OCI-LY3 (cell line): ENCODE results near the gene FDXR.
A peak's percentile ranks its signal among the peaks of the same experiment; 100 is the strongest.
"Not testable (repeated sequence)": the region's sequence is repeated elsewhere in the genome, so short reads cannot be mapped to it uniquely, and the experiment has no call there.

Experiments used
- H2AFZ ChIP-seq: fragments of 200-600, 300-600 bp; shearing (Covaris generic); 2 replicates; pipeline ENCODE4 v1.6.0; 2014; ENCODE audit warnings: antibody characterized with exemption, low read depth, low read length
- H3K27ac ChIP-seq: fragments of 200-600, 300-600 bp; sonication (generic); 2 replicates; pipeline ENCODE4 v1.5.1; 2014; ENCODE audit warnings: mild to moderate bottlenecking, low read length, moderate library complexity, mixed read lengths
- H3K27me3 ChIP-seq: fragments of 200-600, 300-600 bp; sonication (generic); 2 replicates; pipeline ENCODE4 v1.6.1; 2014; ENCODE audit warnings: low read depth, low read length, mixed read lengths
- H3K36me3 ChIP-seq: fragments of 200-600, 300-600 bp; sonication (generic); replicated peaks from 2 replicates; pipeline ENCODE3; 2014; ENCODE audit warnings: low read depth, low read length, mixed read lengths
- H3K4me1 ChIP-seq: fragments of 300-600, 200-600 bp; sonication (generic); 2 replicates; pipeline ENCODE4 v1.6.1; 2014; ENCODE audit warnings: low read length, mixed read lengths
- H3K4me2 ChIP-seq: fragments of 200-600, 300-600 bp; sonication (generic); 2 replicates; pipeline ENCODE4 v1.6.1; 2014; ENCODE audit warnings: low read length, mixed read lengths
- H3K4me3 ChIP-seq: fragments of 300-600, 200-600 bp; sonication (generic); 2 replicates; pipeline ENCODE4 v1.5.1; 2014; ENCODE audit warnings: antibody characterized with exemption, mild to moderate bottlenecking, low read length, moderate library complexity
- H3K79me2 ChIP-seq: fragments of 300-600, 200-600 bp; shearing (Covaris generic); 2 replicates; pipeline ENCODE4 v1.6.1; 2014; ENCODE audit warnings: mild to moderate bottlenecking, low read length, mixed read lengths
- H3K9ac ChIP-seq: fragments of 300-600, 200-600 bp; shearing (Covaris generic); 2 replicates; pipeline ENCODE4 v1.6.0; 2014; ENCODE audit warnings: mild to moderate bottlenecking, low read length, moderate library complexity
- H3K9me3 ChIP-seq: fragments of 200-600, 300-600 bp; shearing (Covaris generic); 2 replicates; pipeline ENCODE4 v1.6.1; 2014; ENCODE audit warnings: low read length, mixed read lengths; ENCODE audit not compliant: insufficient read depth
- H4K20me1 ChIP-seq: fragments of 200-600, 300-600 bp; sonication (generic); 2 replicates; pipeline ENCODE4 v1.6.1; 2016; ENCODE audit warnings: low read length, mixed read lengths; ENCODE audit not compliant: insufficient read depth
- CTCF ChIP-seq: fragments of 200-600, 300-600 bp; sonication (generic); IDR thresholded peaks from 2 replicates; pipeline ENCODE4 v1.5.1; 2014; ENCODE audit warnings: antibody characterized with exemption, low read length, low read depth
- EZH2phosphoT487 ChIP-seq: fragments of 200-600 bp; shearing (Covaris generic); IDR thresholded peaks from 2 replicates; pipeline ENCODE4 v1.6.1; 2018; ENCODE audit warnings: antibody characterized with exemption, mixed run types, low read depth

The FDXR gene

GRCh38 chr17:74873037-74873873, 461 bp upstream of the FDXR start:
- peak overlapping the region; percentile 66 for H2AFZ ChIP-seq
- no peaks in the 10 kb centered on the region for H3K9me3 ChIP-seq

DNA sequence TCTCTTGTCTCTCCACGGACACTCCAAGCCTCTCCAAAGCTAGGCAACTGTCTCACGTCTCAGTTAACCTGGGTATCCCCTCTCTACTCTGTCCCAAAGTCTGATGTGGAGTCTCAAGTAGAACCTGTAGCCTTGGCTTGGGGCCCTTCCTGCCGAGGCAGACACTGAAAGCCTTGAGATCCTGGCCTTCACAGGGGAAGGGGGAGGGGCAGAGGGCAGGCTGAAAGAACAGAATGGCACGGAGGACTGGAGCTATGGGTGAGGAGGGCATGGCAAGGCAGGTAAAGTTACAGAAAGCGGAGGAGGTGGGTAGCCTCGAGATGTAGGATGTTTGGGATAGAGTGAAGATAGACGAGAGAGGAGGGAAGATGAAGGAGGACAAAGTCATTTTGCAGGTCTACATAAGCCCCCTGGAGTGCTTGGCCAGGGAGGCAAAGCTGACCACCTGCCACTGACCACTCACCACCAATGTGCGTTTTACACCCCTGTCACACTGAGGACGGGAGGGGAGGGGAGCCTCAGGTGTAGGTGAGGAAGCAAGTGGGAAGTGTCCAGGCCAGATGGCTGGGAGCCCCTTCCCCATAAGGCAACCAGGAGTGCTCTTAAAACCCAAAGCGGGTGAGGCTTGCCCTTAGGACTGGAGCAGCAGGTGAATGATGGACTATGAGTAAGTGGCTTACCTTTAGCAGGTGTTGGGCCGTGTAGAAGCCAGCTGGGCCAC, 1.3 kb downstream of the FDXR start:
- TF ChIP-seq CTCF (no peak), EZH2phosphoT487 (no peak)
- H3K36me3 ChIP-seq: peaks cover 3% of the 10 kb centered on the region
- peak overlapping the region; percentile 94 for H3K4me3 ChIP-seq
- no peaks in the 10 kb centered on the region for H3K79me2 ChIP-seq
- H3K27ac ChIP-seq: no peak overlapping the region
- H3K9ac ChIP-seq: peak overlapping the region; percentile 91; the same call in 1 of the 2 replicates
- H3K4me2 ChIP-seq: peak overlapping the region; percentile 93
- no peak overlapping the region for H2AFZ ChIP-seq
- H3K9me3 ChIP-seq: no peaks in the 10 kb centered on the region
- peaks cover 23% of the 10 kb centered on the region for H3K4me1 ChIP-seq
- H3K27me3 ChIP-seq: no peaks in the 10 kb centered on the region
- no peaks in the 10 kb centered on the region for H4K20me1 ChIP-seq

More at GRCh38 chr17:74873037-74873873, 461 bp upstream of the FDXR start:
- Histone ChIP-seq H3K79me2 (no peaks in the 10 kb centered on the region), H4K20me1 (no peaks in the 10 kb centered on the region), H3K4me2 (peak overlapping the region; percentile 90), H3K27me3 (no peaks in the 10 kb centered on the region), H3K4me1 (peaks cover 21% of the 10 kb centered on the region; the same call in 1 of the 2 replicates), H3K27ac (peak overlapping the region; percentile 69), H3K9ac (peak overlapping the region; percentile 90), H3K4me3 (peak overlapping the region; percentile 94), H3K36me3 (peaks cover 3% of the 10 kb centered on the region)
- TF ChIP-seq CTCF: no peak
- TF ChIP-seq EZH2phosphoT487: no peak

DNA sequence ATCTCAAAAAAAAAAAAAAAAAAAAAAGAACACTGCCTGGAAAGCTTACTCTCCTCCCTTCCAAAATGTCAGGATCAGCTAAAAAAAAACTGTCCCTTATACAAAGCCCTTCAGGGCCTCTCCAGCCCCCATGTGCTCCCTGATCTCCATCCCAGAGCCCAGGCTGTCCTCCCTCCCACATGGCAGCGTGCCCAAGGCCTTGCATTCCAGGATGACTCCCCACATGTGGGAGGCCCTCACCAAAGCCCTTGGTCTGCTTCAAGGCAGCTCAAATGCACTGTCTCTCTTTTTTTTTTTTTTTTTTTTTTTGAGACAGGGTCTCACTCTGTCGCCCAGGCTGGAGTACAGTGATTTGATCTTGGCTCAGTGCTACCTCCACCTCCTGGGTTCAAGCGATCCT, 2.3 kb downstream of the FDXR start:
- H3K27ac ChIP-seq: no peak overlapping the region
- no peak overlapping the region for H3K9ac ChIP-seq
- no peak overlapping the region for H2AFZ ChIP-seq
- peaks cover 33% of the 10 kb centered on the region for H3K4me1 ChIP-seq
- H3K27me3 ChIP-seq: no peaks in the 10 kb centered on the region
- H3K4me3 ChIP-seq: no peak overlapping the region
- H3K79me2 ChIP-seq: no peaks in the 10 kb centered on the region
- peaks cover 3% of the 10 kb centered on the region for H3K36me3 ChIP-seq
- no peak for TF ChIP-seq EZH2phosphoT487
- TF ChIP-seq CTCF: no peak
- H4K20me1 ChIP-seq: no peaks in the 10 kb centered on the region
- no peaks in the 10 kb centered on the region for H3K9me3 ChIP-seq
- H3K4me2 ChIP-seq: no peak overlapping the region

DNA sequence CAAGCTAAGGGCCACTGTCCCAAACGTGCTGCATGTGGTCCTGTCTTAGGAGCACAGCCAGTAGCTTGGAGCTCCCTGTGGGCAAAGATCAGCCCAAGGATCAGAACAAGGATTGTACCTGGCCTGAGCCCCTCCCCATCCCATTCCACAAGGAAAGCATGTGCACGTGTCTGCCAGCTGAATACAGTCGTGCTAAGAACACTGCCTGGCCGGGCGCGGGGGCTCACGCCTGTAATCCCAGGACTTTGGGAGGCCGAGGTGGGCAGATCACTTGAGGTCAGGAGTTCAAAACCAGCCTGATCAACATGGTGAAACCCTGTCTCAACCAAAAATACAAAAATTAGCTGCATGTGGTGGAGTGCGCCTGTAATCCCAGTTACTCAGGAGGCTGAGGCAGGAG, 2.8 kb downstream of the FDXR start:
- H3K4me3 ChIP-seq, H3K9ac ChIP-seq, H3K4me2 ChIP-seq, H3K27ac ChIP-seq, H3K27me3 ChIP-seq, H3K79me2 ChIP-seq, H2AFZ ChIP-seq, H4K20me1 ChIP-seq, H3K9me3 ChIP-seq, H3K36me3 ChIP-seq: not testable (repeated sequence)
- peaks cover 38% of the 10 kb centered on the region for H3K4me1 ChIP-seq
